ENCODE measurements around the gene IL17C. TPM values are rescaled to one million over a fixed set of nuclear protein-coding genes. Genes with fewer than 3 reads are reported as not detected.

Gene IL17C
- total and polyA plus RNA-seq, 4 donors = not detected

GRCh38 chr16:88626646-88627045 is 11.7 kb upstream of the IL17C start:
- 96% methylated on average over 9 of the region's 9 CpGs for WGBS
- no peak for DNase-seq (ENCODE audit: low spot score)
- Histone ChIP-seq H3K4me3 (ENCODE audit: low read depth in 1 of 3, low read length in 3 of 3) (no peak overlapping the region), H3K9ac (ENCODE audit: low read depth in 1 of 2, low read length in 2 of 2) (no peak overlapping the region), H3K27ac (ENCODE audit: low read depth in 1 of 2, low read length in 2 of 2) (no peak overlapping the region), H3K4me1 (ENCODE audit: control insufficient read depth in 4 of 4, insufficient read depth in 4 of 4, low read length in 3 of 4) (peaks cover 0 to 10% (median 4%) of the 10 kb centered on the region in 4 donors), H3K9me3 (ENCODE audit: control insufficient read depth in 4 of 4, low read length in 3 of 4) (no peaks in the 10 kb centered on the region), H3K27me3 (ENCODE audit: control insufficient read depth in 4 of 4, insufficient read depth in 4 of 4, low read length in 3 of 4) (no peaks in the 10 kb centered on the region), H3K36me3 (ENCODE audit: control insufficient read depth in 4 of 4, insufficient read depth in 3 of 4, low read depth in 1 of 4, low read length in 3 of 4) (peaks cover 19 to 75% (median 29%) of the 10 kb centered on the region in 4 donors)
- no peak for TF ChIP-seq SP1 (IDR thresholded peaks at IDR 0.05)
- no peak for TF ChIP-seq ZBTB33 (IDR thresholded peaks at IDR 0.05)
- no peak for TF ChIP-seq CTCF (IDR thresholded peaks at IDR 0.05; ENCODE audit: low read depth, low read length, missing input control)
- TF ChIP-seq FOXA2 (IDR thresholded peaks at IDR 0.05) = no peak
- no peak for TF ChIP-seq YY1 (IDR thresholded peaks at IDR 0.05)
- no peak for TF ChIP-seq TAF1 (conservative IDR thresholded peaks at IDR 0.05)
- TF ChIP-seq RXRA (IDR thresholded peaks at IDR 0.05) = no peak
- no peak for TF ChIP-seq FOXA1 (IDR thresholded peaks at IDR 0.05)
- TF ChIP-seq REST (IDR thresholded peaks at IDR 0.05) = no peak
- no peak for TF ChIP-seq RAD21 (IDR thresholded peaks at IDR 0.05)
- TF ChIP-seq GABPA (IDR thresholded peaks at IDR 0.05 in 1 of 2, conservative IDR thresholded peaks at IDR 0.05 in 1 of 2) = no peak

GRCh38 chr16:88627531-88628411 is 10.6 kb upstream of the IL17C start:
- H3K9me3 ChIP-seq (ENCODE audit: control insufficient read depth in 4 of 4, low read length in 3 of 4) = no peaks in the 10 kb centered on the region
- no peak for TF ChIP-seq JUND (IDR thresholded peaks at IDR 0.05)
- no peak for TF ChIP-seq RXRA (IDR thresholded peaks at IDR 0.05)
- TF ChIP-seq ATF3 (IDR thresholded peaks at IDR 0.05) = no peak
- TF ChIP-seq REST (IDR thresholded peaks at IDR 0.05) = no peak
- no peak for TF ChIP-seq EGR1 (IDR thresholded peaks at IDR 0.05; ENCODE audit: low read depth in 2 of 2)
- TF ChIP-seq NR2F2 (IDR thresholded peaks at IDR 0.05) = no peak
- no peak for TF ChIP-seq TAF1 (conservative IDR thresholded peaks at IDR 0.05)
- TF ChIP-seq FOXA2 (IDR thresholded peaks at IDR 0.05) = no peak
- WGBS = 96% methylated on average over 27 of the region's 27 CpGs
- DNase-seq (ENCODE audit: low spot score) = no peak
- no peak overlapping the region for H3K27ac ChIP-seq (ENCODE audit: low read depth in 1 of 2, low read length in 2 of 2)
- H3K27me3 ChIP-seq (ENCODE audit: control insufficient read depth in 4 of 4, insufficient read depth in 4 of 4, low read length in 3 of 4) = no peaks in the 10 kb centered on the region
- H3K4me1 ChIP-seq (ENCODE audit: control insufficient read depth in 4 of 4, insufficient read depth in 4 of 4, low read length in 3 of 4) = peaks cover 0 to 10% (median 4%) of the 10 kb centered on the region in 4 donors
- H3K4me3 ChIP-seq (ENCODE audit: low read depth in 1 of 3, low read length in 3 of 3) = no peak overlapping the region
- H3K36me3 ChIP-seq (ENCODE audit: control insufficient read depth in 4 of 4, insufficient read depth in 3 of 4, low read depth in 1 of 4, low read length in 3 of 4) = peaks cover 15 to 77% (median 26%) of the 10 kb centered on the region in 4 donors
- no peak overlapping the region for H3K9ac ChIP-seq (ENCODE audit: low read depth in 1 of 2, low read length in 2 of 2)
